Stimulated activated CD4-positive, alpha-beta T cell treated with anti-CD3 and anti-CD28 coated beads, Interleukin-12 subunit alpha, Interleukin-12 subunit beta, amount 100 ng/mL, for 24 hours (primary cell): ENCODE measurements around the gene TNRC6C.

Experiments used
- DNase-seq, 2 experiments: peaks; one replicate each; pipeline ENCODE4 v3.0.0-alpha.2; 2020; ENCODE audit warnings: low read depth in 2 of 2

The TNRC6C gene

GRCh38 chr17:77957857-77958715 is at the start of gene TNRC6C:
Gene TNRC6C (plus strand): TSS chr17:77958703. CDS start chr17:78004207, 45,504 bp downstream.
- DNase-seq, result peak; percentile 99 to 100

GRCh38 chr17:77909236-77909635 is 49.3 kb upstream of the TNRC6C start:
- DNase-seq, result no peak

GRCh38 chr17:77909816-77910215 is 48.7 kb upstream of the TNRC6C start:
- no peak for DNase-seq

- no peak for DNase-seq
Measured at GRCh38 chr17:77914385-77915254, 43.9 kb upstream of the TNRC6C start.

GRCh38 chr17:77915594-77916021 is 42.9 kb upstream of the TNRC6C start:
- DNase-seq, result no peak

- no peak for DNase-seq
Measured at GRCh38 chr17:77916264-77916663, 42.2 kb upstream of the TNRC6C start.

GRCh38 chr17:77916703-77917481 is 41.6 kb upstream of the TNRC6C start:
- no peak for DNase-seq

GRCh38 chr17:77919276-77919675 is 39.2 kb upstream of the TNRC6C start:
- DNase-seq, result no peak

- DNase-seq, result no peak
Measured at GRCh38 chr17:77923135-77923534, 35.4 kb upstream of the TNRC6C start.

GRCh38 chr17:77923776-77924513 is 34.6 kb upstream of the TNRC6C start:
- no peak for DNase-seq

GRCh38 chr17:77924757-77925336 is 33.7 kb upstream of the TNRC6C start:
- DNase-seq, result no peak

- no peak for DNase-seq
Measured at GRCh38 chr17:77925831-77926543, 32.5 kb upstream of the TNRC6C start.

GRCh38 chr17:77926981-77927380 is 31.5 kb upstream of the TNRC6C start:
- no peak for DNase-seq

- no peak for DNase-seq
Measured at GRCh38 chr17:77927777-77928518, 30.6 kb upstream of the TNRC6C start.

GRCh38 chr17:77928519-77929179 is 29.9 kb upstream of the TNRC6C start:
- DNase-seq, result no peak

- no peak for DNase-seq
Measured at GRCh38 chr17:77929180-77929564, 29.3 kb upstream of the TNRC6C start.

GRCh38 chr17:77929871-77930436 is 28.5 kb upstream of the TNRC6C start:
- no peak for DNase-seq
